ENCODE results near the gene KDM6A. TPM values are rescaled to one million over a fixed set of nuclear protein-coding genes. Genes with fewer than 3 reads are reported as not detected.

The KDM6A gene
- total RNA-seq, 1 donor from 2014 or later: 9.4 TPM

DNA sequence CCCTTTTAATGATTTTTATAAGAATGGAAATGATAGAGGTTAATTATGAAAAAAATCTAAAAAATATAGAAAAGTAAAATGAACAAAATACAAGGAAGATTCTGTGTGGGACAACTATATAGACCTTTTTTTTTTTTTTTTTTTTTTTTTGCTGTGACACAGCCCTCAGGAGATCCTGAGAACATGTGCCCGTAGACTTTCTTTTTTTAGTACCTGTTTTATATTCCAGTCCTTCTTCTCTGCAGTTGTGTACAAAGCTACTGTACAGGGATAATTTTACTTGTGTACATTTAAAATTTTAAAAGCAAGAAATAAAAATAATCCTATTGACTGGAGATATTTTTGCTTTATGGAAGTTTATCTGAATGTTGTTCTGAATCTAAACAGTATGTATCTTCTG lies 85.5 kb downstream of the KDM6A start:
- no peaks in the 10 kb centered on the region for H3K27me3 ChIP-seq (ENCODE audit: low read depth)
- peaks cover 53% of the 10 kb centered on the region for H3K4me1 ChIP-seq
- intact Hi-C loops (cut with micrococcal nuclease): no loop called here
- no peaks in the 10 kb centered on the region for H3K9me3 ChIP-seq (replicated peaks)
- no peak for DNase-seq
- TF ChIP-seq, protein P1, sequence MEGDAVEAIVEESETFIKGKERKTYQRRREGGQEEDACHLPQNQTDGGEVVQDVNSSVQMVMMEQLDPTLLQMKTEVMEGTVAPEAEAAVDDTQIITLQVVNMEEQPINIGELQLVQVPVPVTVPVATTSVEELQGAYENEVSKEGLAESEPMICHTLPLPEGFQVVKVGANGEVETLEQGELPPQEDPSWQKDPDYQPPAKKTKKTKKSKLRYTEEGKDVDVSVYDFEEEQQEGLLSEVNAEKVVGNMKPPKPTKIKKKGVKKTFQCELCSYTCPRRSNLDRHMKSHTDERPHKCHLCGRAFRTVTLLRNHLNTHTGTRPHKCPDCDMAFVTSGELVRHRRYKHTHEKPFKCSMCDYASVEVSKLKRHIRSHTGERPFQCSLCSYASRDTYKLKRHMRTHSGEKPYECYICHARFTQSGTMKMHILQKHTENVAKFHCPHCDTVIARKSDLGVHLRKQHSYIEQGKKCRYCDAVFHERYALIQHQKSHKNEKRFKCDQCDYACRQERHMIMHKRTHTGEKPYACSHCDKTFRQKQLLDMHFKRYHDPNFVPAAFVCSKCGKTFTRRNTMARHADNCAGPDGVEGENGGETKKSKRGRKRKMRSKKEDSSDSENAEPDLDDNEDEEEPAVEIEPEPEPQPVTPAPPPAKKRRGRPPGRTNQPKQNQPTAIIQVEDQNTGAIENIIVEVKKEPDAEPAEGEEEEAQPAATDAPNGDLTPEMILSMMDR (IDR thresholded peaks at IDR 0.05; ENCODE audit: borderline replicate concordance): no peak
- no peaks in the 10 kb centered on the region for H3K36me3 ChIP-seq
- peak overlapping the region; percentile 25 for H3K4me3 ChIP-seq
- H3K27ac ChIP-seq (replicated peaks): peak overlapping the region; percentile 70

DNA sequence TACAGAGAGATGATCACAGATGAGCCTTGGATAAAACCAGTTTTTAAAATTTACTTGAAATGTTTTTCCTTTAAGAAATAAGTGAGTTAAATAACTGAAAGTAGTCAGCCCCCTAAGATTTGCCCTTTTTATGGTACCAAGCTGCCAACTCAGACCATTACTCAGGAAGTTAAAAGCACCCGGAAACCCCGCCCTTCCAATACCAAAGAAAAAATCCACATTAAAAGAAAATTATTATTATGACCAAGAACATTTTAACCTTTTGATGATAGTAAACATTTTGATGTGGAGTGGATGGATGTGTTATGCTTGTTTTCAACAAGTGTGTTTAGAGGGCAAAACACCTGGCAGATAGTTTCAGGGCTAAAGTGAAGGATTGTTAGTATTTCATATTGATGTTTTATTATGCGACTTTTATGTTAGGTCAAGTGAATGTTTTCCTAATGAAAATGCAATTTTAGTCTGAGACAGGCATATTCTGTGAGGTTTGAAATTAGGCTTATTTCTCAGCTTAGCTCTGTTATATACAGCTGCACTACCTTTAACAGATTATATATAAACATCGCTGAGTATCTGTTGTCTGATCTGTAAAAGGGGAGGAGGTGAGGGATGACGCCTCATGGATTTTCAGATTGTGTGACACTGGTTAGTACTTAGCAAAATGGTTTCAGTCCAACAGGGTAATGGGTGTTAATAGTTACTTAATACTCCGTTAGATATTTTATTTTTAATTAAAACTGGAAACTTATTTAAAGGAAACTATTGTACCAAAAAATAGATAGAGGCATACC lies 89.0 kb downstream of the KDM6A start:
- TF ChIP-seq, protein P1 (IDR thresholded peaks at IDR 0.05; ENCODE audit: borderline replicate concordance): no peak
- H3K9me3 ChIP-seq (replicated peaks): no peaks in the 10 kb centered on the region
- no peak overlapping the region for H3K4me3 ChIP-seq
- no peak for DNase-seq
- peaks cover 49% of the 10 kb centered on the region for H3K4me1 ChIP-seq
- H3K27ac ChIP-seq (replicated peaks): peak overlapping the region; percentile 70
- H3K27me3 ChIP-seq (ENCODE audit: low read depth): no peaks in the 10 kb centered on the region
- no peaks in the 10 kb centered on the region for H3K36me3 ChIP-seq
- intact Hi-C loops (cut with micrococcal nuclease): no loop called here

DNA sequence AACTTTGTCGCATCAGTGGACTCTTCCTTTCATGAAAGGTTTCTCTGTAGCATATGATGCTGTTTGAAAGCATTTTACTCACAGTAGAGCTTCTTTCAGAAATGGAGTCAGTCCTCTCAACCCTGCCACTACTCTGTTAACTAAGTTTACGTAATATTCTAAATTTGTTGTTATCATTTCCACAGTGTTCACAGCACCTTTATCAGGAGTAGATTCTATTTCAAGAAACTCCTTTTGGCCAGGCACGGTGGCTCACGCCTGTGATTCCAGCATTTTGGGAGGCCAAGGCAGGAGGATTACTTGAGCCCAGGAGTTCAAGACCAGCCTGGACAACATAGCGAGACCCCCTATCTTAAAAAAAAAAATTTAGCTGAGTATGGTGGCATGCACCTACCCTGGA lies 90.0 kb downstream of the KDM6A start:
- intact Hi-C loops (cut with micrococcal nuclease): no loop called here
- no peaks in the 10 kb centered on the region for H3K9me3 ChIP-seq (replicated peaks)
- DNase-seq: no peak
- H3K36me3 ChIP-seq: no peaks in the 10 kb centered on the region
- no peak overlapping the region for H3K4me3 ChIP-seq
- peak overlapping the region; percentile 70 for H3K27ac ChIP-seq (replicated peaks)
- TF ChIP-seq, protein P1 (IDR thresholded peaks at IDR 0.05; ENCODE audit: borderline replicate concordance): no peak
- no peaks in the 10 kb centered on the region for H3K27me3 ChIP-seq (ENCODE audit: low read depth)
- H3K4me1 ChIP-seq: peaks cover 46% of the 10 kb centered on the region

DNA sequence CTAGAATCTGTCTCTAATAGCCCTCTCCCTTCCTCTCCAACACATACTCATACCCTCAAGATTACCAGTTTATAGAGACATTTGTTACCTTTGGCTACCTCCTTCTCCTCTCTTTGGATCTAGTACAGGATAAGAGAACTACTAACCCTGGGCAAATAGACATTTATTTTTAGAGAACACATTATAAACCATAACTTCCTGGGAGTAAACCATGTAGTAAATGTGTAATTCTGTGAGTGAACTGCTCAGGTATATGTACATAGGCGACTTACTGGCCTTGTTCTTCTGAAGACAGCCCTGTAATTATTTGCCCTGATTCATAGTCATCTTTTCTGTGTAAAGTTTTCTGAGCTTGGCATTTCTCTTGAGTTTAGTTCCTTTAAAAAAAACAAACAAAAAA lies 94.2 kb downstream of the KDM6A start:
- intact Hi-C loops (cut with micrococcal nuclease): no loop called here
- Histone ChIP-seq H3K9me3 (replicated peaks) (no peaks in the 10 kb centered on the region), H3K36me3 (no peaks in the 10 kb centered on the region), H3K4me3 (no peak overlapping the region), H3K4me1 (peaks cover 19% of the 10 kb centered on the region), H3K27me3 (ENCODE audit: low read depth) (no peaks in the 10 kb centered on the region), H3K27ac (replicated peaks) (no peak overlapping the region)
- TF ChIP-seq, protein P1 (IDR thresholded peaks at IDR 0.05; ENCODE audit: borderline replicate concordance): no peak
- no peak for DNase-seq

DNA sequence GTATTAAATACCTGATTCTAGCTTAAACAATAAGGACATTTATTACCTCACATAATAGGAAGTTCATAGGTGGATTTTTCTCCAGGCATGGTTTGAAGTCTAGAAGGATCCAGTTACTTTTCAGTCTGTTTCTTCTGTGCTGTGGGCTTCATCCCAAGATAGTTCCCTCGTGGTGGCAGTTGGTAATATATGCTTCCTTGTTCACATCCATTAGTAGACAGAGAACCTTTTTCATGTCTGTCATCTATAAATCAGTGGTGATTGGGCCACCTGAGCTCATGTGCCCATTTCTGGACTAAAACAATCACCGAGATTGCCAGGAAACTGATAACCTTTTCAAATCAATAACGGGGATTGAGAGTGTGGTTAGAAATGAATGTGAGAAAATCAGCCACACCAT lies 97.7 kb downstream of the KDM6A start:
- no peak overlapping the region for H3K4me3 ChIP-seq
- intact Hi-C loops (cut with micrococcal nuclease): no loop called here
- peaks cover 6% of the 10 kb centered on the region for H3K4me1 ChIP-seq
- H3K9me3 ChIP-seq (replicated peaks): peaks cover 20% of the 10 kb centered on the region
- H3K27me3 ChIP-seq (ENCODE audit: low read depth): no peaks in the 10 kb centered on the region
- peaks cover 3% of the 10 kb centered on the region for H3K36me3 ChIP-seq
- H3K27ac ChIP-seq (replicated peaks): peak overlapping the region; percentile 42
- TF ChIP-seq, protein P1 (IDR thresholded peaks at IDR 0.05; ENCODE audit: borderline replicate concordance): no peak
- no peak for DNase-seq
